MCF 10A (cell line): ENCODE data around the gene CTBP2. TPM values are rescaled to one million over a fixed set of nuclear protein-coding genes. Genes with fewer than 3 reads are reported as not detected.

Experiments used
- BruUV-seq: library from RNA; stranded (reverse); fragments of 400-500 nt; replicated peaks from 2 replicates; lab custom pipeline; 2021; lab: Mats Ljungman, UMichigan
- CTCF ChIA-PET: fragments of 300-600 bp; sonication (Branson Sonifier 250); formaldehyde crosslinking; extraction: SDS; loops from one replicate; lab custom pipeline; 2021; ENCODE audit warnings: antibody characterized with exemption, inconsistent platforms; lab: Yijun Ruan, JAX
- POLR2A ChIA-PET: fragments of 300-600, 350-650 bp; sonication (Branson Sonifier 250); formaldehyde crosslinking; extraction: SDS; loops from one replicate; lab custom pipeline; 2020; ENCODE audit warnings: antibody characterized with exemption, inconsistent platforms; lab: Yijun Ruan, JAX
- DNase-seq: peaks from one replicate; pipeline ENCODE4 v3.0.0-alpha.2; 2018; ENCODE audit not compliant: unreplicated experiment
- H3K27ac Mint-ChIP-seq: one replicate; pipeline ENCODE4 v1.8.0; 2022; ENCODE audit warnings: mild to moderate bottlenecking, low read depth, mixed read lengths; ENCODE audit not compliant: unreplicated experiment
- H3K27me3 Mint-ChIP-seq: one replicate; pipeline ENCODE4 v1.8.0; 2022; ENCODE audit warnings: mixed read lengths; ENCODE audit not compliant: insufficient read depth, unreplicated experiment
- H3K36me3 Mint-ChIP-seq: one replicate; pipeline ENCODE4 v1.8.0; 2022; ENCODE audit warnings: mild to moderate bottlenecking, moderate library complexity, mixed read lengths; ENCODE audit not compliant: insufficient read depth, unreplicated experiment
- H3K4me1 Mint-ChIP-seq: one replicate; pipeline ENCODE4 v1.8.0; 2022; ENCODE audit warnings: mixed read lengths; ENCODE audit not compliant: insufficient read depth, unreplicated experiment
- H3K4me3 Mint-ChIP-seq: one replicate; pipeline ENCODE4 v1.8.0; 2022; ENCODE audit warnings: mild to moderate bottlenecking, moderate library complexity, mixed read lengths; ENCODE audit not compliant: unreplicated experiment
- H3K9me3 Mint-ChIP-seq: one replicate; pipeline ENCODE4 v1.8.0; 2022; ENCODE audit warnings: mixed read lengths; ENCODE audit not compliant: unreplicated experiment
- intact Hi-C: fragments of 100-400 bp; cut with micrococcal nuclease; formaldehyde crosslinking; loops from 2 replicates; pipeline ENCODE4 v1.14.1; 2022
- total RNA-seq: library from RNA; stranded (reverse); gene quantifications from 2 replicates; pipeline ENCODE4 v1.2.3, GENCODE V29; 2022
- TF ChIP-seq, protein P1 (sequence below): fragments of 200-600 bp; IDR thresholded peaks from one replicate; pipeline ENCODE4 v1.8.0; 2022; ENCODE audit warnings: antibody characterized with exemption, mild to moderate bottlenecking; ENCODE audit not compliant: unreplicated experiment

CTBP2 gene
- total RNA-seq, 1 experiment from 2014 or later: 152 TPM

DNA sequence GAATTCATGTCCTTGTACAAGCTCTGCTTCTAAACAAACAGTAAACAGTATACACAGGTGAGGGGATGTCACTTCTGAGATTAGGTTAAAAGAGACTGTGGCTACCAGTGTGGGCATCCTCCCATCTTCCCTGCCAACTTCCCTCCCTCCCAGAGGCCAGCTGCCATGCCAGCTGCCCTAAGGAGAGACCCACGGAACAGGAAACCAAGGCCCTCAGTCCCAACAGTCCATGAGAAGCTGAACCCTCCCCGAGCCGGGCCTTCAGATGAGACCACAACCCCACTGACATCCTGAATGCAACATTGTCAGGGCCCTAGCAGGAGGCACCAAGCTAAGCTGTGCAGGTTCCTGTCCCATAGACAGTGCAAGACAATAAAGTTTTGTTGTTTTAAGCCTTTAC lies 106.1 kb downstream of the CTBP2 start:
- peaks cover 2% of the 10 kb centered on the region for H3K4me1 Mint-ChIP-seq
- no peak for DNase-seq
- CTCF ChIA-PET: interaction anchor here (0.6 to 0.8 kb wide), 2 partner anchors 34 to 90 kb away, joined by 3 read pairs; no protein-coding TSS in a partner anchor
- no peaks in the 10 kb centered on the region for H3K9me3 Mint-ChIP-seq
- no peaks in the 10 kb centered on the region for H3K27me3 Mint-ChIP-seq
- H3K4me3 Mint-ChIP-seq: no peak overlapping the region
- intact Hi-C loops: no loop called here
- BruUV-seq: no TSS peak
- POLR2A ChIA-PET: interaction anchor here (0.7 to 0.8 kb wide), 2 partner anchors 17 to 67 kb away, joined by 3 read pairs; no protein-coding TSS in a partner anchor
- peaks cover 36% of the 10 kb centered on the region for H3K36me3 Mint-ChIP-seq
- TF ChIP-seq, protein P1, sequence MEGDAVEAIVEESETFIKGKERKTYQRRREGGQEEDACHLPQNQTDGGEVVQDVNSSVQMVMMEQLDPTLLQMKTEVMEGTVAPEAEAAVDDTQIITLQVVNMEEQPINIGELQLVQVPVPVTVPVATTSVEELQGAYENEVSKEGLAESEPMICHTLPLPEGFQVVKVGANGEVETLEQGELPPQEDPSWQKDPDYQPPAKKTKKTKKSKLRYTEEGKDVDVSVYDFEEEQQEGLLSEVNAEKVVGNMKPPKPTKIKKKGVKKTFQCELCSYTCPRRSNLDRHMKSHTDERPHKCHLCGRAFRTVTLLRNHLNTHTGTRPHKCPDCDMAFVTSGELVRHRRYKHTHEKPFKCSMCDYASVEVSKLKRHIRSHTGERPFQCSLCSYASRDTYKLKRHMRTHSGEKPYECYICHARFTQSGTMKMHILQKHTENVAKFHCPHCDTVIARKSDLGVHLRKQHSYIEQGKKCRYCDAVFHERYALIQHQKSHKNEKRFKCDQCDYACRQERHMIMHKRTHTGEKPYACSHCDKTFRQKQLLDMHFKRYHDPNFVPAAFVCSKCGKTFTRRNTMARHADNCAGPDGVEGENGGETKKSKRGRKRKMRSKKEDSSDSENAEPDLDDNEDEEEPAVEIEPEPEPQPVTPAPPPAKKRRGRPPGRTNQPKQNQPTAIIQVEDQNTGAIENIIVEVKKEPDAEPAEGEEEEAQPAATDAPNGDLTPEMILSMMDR: no peak
- no peak overlapping the region for H3K27ac Mint-ChIP-seq

DNA sequence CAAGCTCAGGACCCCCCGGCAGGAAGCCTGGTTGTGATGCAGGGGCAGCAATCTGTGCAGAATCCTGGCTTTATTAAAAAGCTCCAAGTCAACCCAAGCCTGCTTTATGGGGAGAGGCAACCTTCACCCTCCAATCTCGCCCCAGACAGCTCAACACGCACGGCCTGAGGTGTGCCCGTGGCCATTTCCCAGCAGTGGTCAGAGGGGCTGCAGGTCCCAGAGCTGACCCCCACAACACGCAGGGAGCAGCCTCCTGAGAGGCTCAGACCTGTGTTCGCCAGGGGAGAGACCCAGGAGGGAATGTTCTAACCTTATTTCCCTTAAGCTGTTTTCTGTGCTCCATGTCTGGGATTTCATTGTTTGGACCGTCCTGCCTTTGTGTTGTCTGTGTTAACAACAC lies 108.2 kb downstream of the CTBP2 start:
- H3K36me3 Mint-ChIP-seq: peaks cover 28% of the 10 kb centered on the region
- no peaks in the 10 kb centered on the region for H3K9me3 Mint-ChIP-seq
- TF ChIP-seq, protein P1: no peak
- BruUV-seq: no TSS peak
- CTCF ChIA-PET: interaction anchor here (0.6 to 5.9 kb wide), 4 partner anchors 9 to 60 kb away, joined by 3 to 105 read pairs (median 3); no protein-coding TSS in a partner anchor
- POLR2A ChIA-PET: no interaction called here
- DNase-seq: no peak
- peaks cover 13% of the 10 kb centered on the region for H3K4me1 Mint-ChIP-seq
- H3K27ac Mint-ChIP-seq: no peak overlapping the region
- H3K27me3 Mint-ChIP-seq: no peaks in the 10 kb centered on the region
- H3K4me3 Mint-ChIP-seq: no peak overlapping the region
- intact Hi-C loops: no loop called here

DNA sequence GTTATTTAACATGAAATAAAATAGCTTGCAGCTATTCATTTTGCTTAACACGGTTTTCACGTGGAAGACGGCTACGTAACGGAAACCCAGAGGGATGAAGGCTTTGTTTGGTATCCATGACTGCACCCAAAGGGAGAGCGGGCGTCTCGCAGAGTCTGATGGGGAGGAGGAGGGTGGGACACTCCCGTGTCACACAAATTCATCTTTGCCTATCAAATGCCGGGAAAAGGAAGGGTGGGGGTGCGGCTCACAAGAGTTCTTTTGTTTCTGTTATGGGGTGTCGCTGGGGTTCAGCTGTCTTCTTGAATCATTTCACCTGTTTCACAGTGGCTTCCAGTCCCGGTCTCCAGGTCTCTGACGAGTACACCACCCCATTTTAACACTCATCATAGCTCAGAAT lies 110.0 kb downstream of the CTBP2 start:
- TF ChIP-seq, protein P1: no peak
- H3K4me3 Mint-ChIP-seq: no peak overlapping the region
- POLR2A ChIA-PET: interaction anchor here (0.6 to 1.1 kb wide), 3 partner anchors 8 to 46 kb away, joined by 3 read pairs; no protein-coding TSS in a partner anchor
- BruUV-seq: no TSS peak
- H3K9me3 Mint-ChIP-seq: no peaks in the 10 kb centered on the region
- no peak for DNase-seq
- CTCF ChIA-PET: interaction anchor here (0.6 to 5.9 kb wide), 5 partner anchors 13 to 671 kb away, joined by 3 to 105 read pairs (median 4); no protein-coding TSS in a partner anchor
- intact Hi-C loops: no loop called here
- H3K36me3 Mint-ChIP-seq: peaks cover 22% of the 10 kb centered on the region
- no peak overlapping the region for H3K27ac Mint-ChIP-seq
- H3K4me1 Mint-ChIP-seq: peaks cover 22% of the 10 kb centered on the region
- no peaks in the 10 kb centered on the region for H3K27me3 Mint-ChIP-seq

DNA sequence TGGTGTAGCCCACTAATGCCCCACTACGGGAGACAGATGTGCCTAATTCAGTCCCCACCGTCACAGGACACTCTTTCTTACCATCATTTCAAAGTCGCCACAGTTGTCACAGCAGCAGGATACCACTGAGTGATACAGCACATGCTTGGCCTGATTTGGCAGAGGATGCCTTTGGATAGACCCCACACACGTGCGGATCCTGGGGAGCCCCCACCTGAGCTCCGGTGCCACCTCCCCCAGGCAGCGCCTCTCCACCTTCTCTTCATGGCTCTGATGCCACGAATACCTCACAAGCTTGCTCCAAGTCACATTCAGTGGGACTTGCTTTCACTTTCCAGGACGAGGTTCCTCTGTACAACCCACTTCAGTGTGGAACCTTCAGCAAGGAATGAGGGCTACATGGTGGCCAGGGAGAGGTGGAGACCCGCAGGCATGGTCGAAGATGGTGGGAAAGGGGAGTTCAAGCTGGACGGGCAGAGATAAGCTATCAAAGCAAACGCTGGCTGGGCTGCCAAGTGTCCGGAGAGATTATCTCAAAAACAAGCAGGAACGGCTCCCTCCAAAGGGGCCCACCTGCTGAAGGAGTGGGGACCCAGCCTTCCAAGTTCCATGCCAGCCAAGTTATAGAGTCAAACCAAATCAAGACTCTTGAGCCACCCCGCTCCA lies 111.0 kb downstream of the CTBP2 start:
- POLR2A ChIA-PET: interaction anchor here (1.1 kb wide), 1 partner anchor 9 kb away, joined by 3 read pairs; no protein-coding TSS in a partner anchor

More for the DNA sequence above, 111.0 kb downstream of the CTBP2 start:
- TF ChIP-seq, protein P1: no peak
- intact Hi-C loops: loop anchor here (5.0 to 10.0 kb wide), 4 partner anchors 185 to 653 kb away; no protein-coding TSS in a partner anchor
- Mint-ChIP-seq H3K4me1 (peaks cover 25% of the 10 kb centered on the region), H3K27ac (no peak overlapping the region), H3K27me3 (no peaks in the 10 kb centered on the region), H3K9me3 (no peaks in the 10 kb centered on the region), H3K4me3 (no peak overlapping the region), H3K36me3 (peaks cover 24% of the 10 kb centered on the region)
- CTCF ChIA-PET: interaction anchor here (0.6 to 5.9 kb wide), 4 partner anchors 14 to 373 kb away, joined by 3 to 105 read pairs (median 4); no protein-coding TSS in a partner anchor
- no TSS peak for BruUV-seq
- no peak for DNase-seq
